Measurements from ENCODE around the gene CFAP299. TPM values are rescaled to one million over a fixed set of nuclear protein-coding genes. Genes with fewer than 3 reads are reported as not detected.

CFAP299 gene
- total and polyA plus RNA-seq, 2 of the 8 experiments (the other 6 are each of a cell fraction or from before 2014, with no cell fraction given), result not detected

- no peak for TF ChIP-seq ASH2L (IDR thresholded peaks at IDR 0.05; ENCODE audit: low read length)
- no peak for TF ChIP-seq TCF12 (IDR thresholded peaks at IDR 0.05; ENCODE audit: low read depth, low read length)
- no peak for TF ChIP-seq KDM5A (IDR thresholded peaks at IDR 0.05; ENCODE audit: low read length)
- no peak for TF ChIP-seq NRF1 (IDR thresholded peaks at IDR 0.05; ENCODE audit: low read depth, low read length)
- no peak for TF ChIP-seq CEBPB (IDR thresholded peaks at IDR 0.05; ENCODE audit: low read depth, low read length)
- TF ChIP-seq SIX5 (IDR thresholded peaks at IDR 0.05; ENCODE audit: low read depth, low read length), result no peak
Measured at GRCh38 chr4:80711956-80712355, 376.4 kb downstream of the CFAP299 start (continued).
